Endothelial cell of umbilical vein (primary cell): Measurements from ENCODE around the gene ELK3. TPM values are rescaled to one million over a fixed set of nuclear protein-coding genes. Genes with fewer than 3 reads are reported as not detected.

Experiments used
- BruUV-seq: library from RNA; stranded (reverse); fragments of 400-500 nt; replicated peaks from 2 replicates; lab custom pipeline; 2021; lab: Mats Ljungman, UMichigan
- CTCF ChIA-PET: fragments of 300-600, 350-600 bp; sonication (Branson Sonifier 250); formaldehyde crosslinking; loops from one replicate; lab custom pipeline; 2021; ENCODE audit warnings: antibody characterized with exemption, inconsistent platforms; lab: Charles Lee
- POLR2A ChIA-PET: fragments of 300-600, 350-600 bp; sonication (Branson Sonifier 250); formaldehyde crosslinking; loops from one replicate; lab custom pipeline; 2021; ENCODE audit warnings: antibody characterized with exemption, inconsistent platforms; lab: Charles Lee
- DNase-seq: peaks from one replicate; pipeline ENCODE4 v3.0.0-alpha.2; 2011; ENCODE audit warnings: low read depth, low spot score
- FAIRE-seq: peaks from 2 replicates; lab custom pipeline; 2011; peaks lifted over from hg19 to GRCh38; lab: Jason Lieb, UNC
- H2AFZ ChIP-seq: 2 replicates; pipeline ENCODE4 v1.6.0; 2012; ENCODE audit warnings: low read depth, low read length, control low read depth, inconsistent platforms
- H3K27ac ChIP-seq: 2 replicates; pipeline ENCODE4 v1.5.1; 2011; ENCODE audit warnings: low read depth, mild to moderate bottlenecking, control low read depth, low read length, moderate library complexity; ENCODE audit not compliant: insufficient read depth
- H3K27me3 ChIP-seq, 2 experiments: 2 replicates each; pipeline versions ENCODE4 v1.6.0 to v1.6.1; 2011; ENCODE audit warnings: low read length in 2 of 2, mixed read lengths in 1 of 2; ENCODE audit not compliant: control insufficient read depth in 2 of 2, insufficient read depth in 2 of 2
- H3K36me3 ChIP-seq, 2 experiments: 2 replicates in 1 of 2; 3 replicates in 1 of 2; pipeline ENCODE4 v1.5.1; 2011; ENCODE audit warnings: low read length in 2 of 2, mild to moderate bottlenecking in 1 of 2, moderate library complexity in 1 of 2; ENCODE audit not compliant: control insufficient read depth in 2 of 2, insufficient read depth in 2 of 2; ENCODE audit errors: extremely low read depth in 1 of 2
- H3K4me1 ChIP-seq: 3 replicates; pipeline ENCODE4 v1.5.1; 2011; ENCODE audit warnings: mild to moderate bottlenecking, low read length; ENCODE audit not compliant: control insufficient read depth, insufficient read depth; ENCODE audit errors: extremely low read depth
- H3K4me2 ChIP-seq: 2 replicates; pipeline ENCODE4 v1.6.1; 2011; ENCODE audit warnings: low read length, control low read depth, mixed read lengths; ENCODE audit not compliant: insufficient read depth
- H3K4me3 ChIP-seq, 3 experiments: fragments of 200-600 bp in 1 of 3; sonication (generic), shearing (Covaris generic) in 1 of 3; replicated peaks in 1 of 3; 2 replicates each; pipeline ENCODE4 v1.5.1; 2011 to 2016; ENCODE audit warnings: control low read depth in 3 of 3, low read length in 3 of 3, mild to moderate bottlenecking in 2 of 3, inconsistent platforms in 1 of 3, low read depth in 1 of 3, moderate library complexity in 1 of 3; ENCODE audit not compliant: insufficient read depth in 1 of 3
- H3K79me2 ChIP-seq: 2 replicates; pipeline ENCODE4 v1.6.0; 2012; ENCODE audit warnings: low read length, inconsistent platforms; ENCODE audit not compliant: control insufficient read depth, insufficient read depth
- H3K9ac ChIP-seq: replicated peaks from 2 replicates; pipeline ENCODE3; 2011; ENCODE audit warnings: low read length, control low read depth; ENCODE audit not compliant: insufficient read depth; ENCODE audit errors: extremely low read depth
- H3K9me1 ChIP-seq: replicated peaks from 3 replicates; pipeline ENCODE4 v1.6.0; 2011; ENCODE audit warnings: mild to moderate bottlenecking, low read length; ENCODE audit not compliant: control insufficient read depth, insufficient read depth; ENCODE audit errors: extremely low read depth
- H3K9me3 ChIP-seq: replicated peaks from 2 replicates; pipeline ENCODE4 v1.5.1; 2012; ENCODE audit warnings: low read length, inconsistent platforms; ENCODE audit not compliant: control insufficient read depth, insufficient read depth
- H4K20me1 ChIP-seq: replicated peaks from 2 replicates; pipeline ENCODE3; 2011; ENCODE audit warnings: mild to moderate bottlenecking, low read length; ENCODE audit not compliant: control insufficient read depth, insufficient read depth; ENCODE audit errors: extremely low read depth
- EZH2 ChIP-seq: IDR thresholded peaks from 2 replicates; pipeline ENCODE4 v1.6.1; 2012; ENCODE audit warnings: borderline replicate concordance, low read depth, mild to moderate bottlenecking, moderate library complexity, low read length, inconsistent platforms; ENCODE audit not compliant: severe bottlenecking
- FOS ChIP-seq: IDR thresholded peaks from 2 replicates; pipeline ENCODE4 v1.6.1; 2011; ENCODE audit warnings: mild to moderate bottlenecking, low read length, moderate library complexity, borderline replicate concordance; ENCODE audit not compliant: insufficient read depth
- GATA2 ChIP-seq: IDR thresholded peaks from 2 replicates; pipeline ENCODE4 v1.7.0; 2011; ENCODE audit warnings: low read depth, mild to moderate bottlenecking, moderate library complexity, mixed read lengths, low read length; ENCODE audit not compliant: insufficient read length, insufficient read depth
- JUN ChIP-seq: IDR thresholded peaks from 2 replicates; pipeline ENCODE4 v1.6.1; 2011; ENCODE audit warnings: borderline replicate concordance, low read depth; ENCODE audit not compliant: insufficient read length, insufficient read depth
- MYC ChIP-seq: IDR thresholded peaks from one replicate; pipeline ENCODE4 v1.6.1; 2011; ENCODE audit warnings: mild to moderate bottlenecking, low read depth, low read length
- POLR2A ChIP-seq: IDR thresholded peaks from 2 replicates; pipeline ENCODE4 v1.6.1; 2012; ENCODE audit warnings: low read depth, mild to moderate bottlenecking, control low read depth, low read length
- POLR2AphosphoS5 ChIP-seq: IDR thresholded peaks from 2 replicates; pipeline ENCODE4 v1.6.1; 2012; ENCODE audit warnings: low read depth, mild to moderate bottlenecking, control low read depth, low read length, moderate library complexity; ENCODE audit not compliant: insufficient read depth
- dilution Hi-C: fragments of 300-500 bp; cut with MboI; formaldehyde crosslinking; loops from one replicate; pipeline ENCODE4 v1.15.0; 2019; ENCODE audit warnings: low sequenced_read_pairs; ENCODE audit not compliant: extremely low pct_ligation_motif_present
- intact Hi-C: fragments of 100-400 bp; cut with micrococcal nuclease; formaldehyde crosslinking; loops from one replicate; pipeline ENCODE4 v1.10.0; 2022
- polyA plus RNA-seq, 4 experiments: library from polyadenylated mRNA; depleted of rRNA in 3 of 4; stranded (reverse) in 3 of 4; unstranded in 1 of 4; fragments of >200 nt; gene quantifications; 2 replicates each; pipeline versions ENCODE4 v1.2.1 to v1.2.3, GENCODE V29; 2011 to 2012; ENCODE audit warnings: missing spikeins in 1 of 4
- total RNA-seq: library from RNA; stranded (reverse); gene quantifications from 2 replicates; pipeline ENCODE4 v1.2.3, GENCODE V29; 2021
- TF ChIP-seq, protein P1 (sequence below): IDR thresholded peaks from 2 replicates; pipeline ENCODE4 v1.6.1; 2011; ENCODE audit not compliant: insufficient read depth, insufficient read length
- TF ChIP-seq, protein P2 (sequence below), 2 donors: IDR thresholded peaks; 1 replicate in 1 of 2; 2 replicates in 1 of 2; pipeline ENCODE4 v1.5.1; 2011; ENCODE audit warnings: low read length in 2 of 2, mild to moderate bottlenecking in 2 of 2, moderate library complexity in 2 of 2, control low read depth in 1 of 2, inconsistent platforms in 1 of 2, low read depth in 1 of 2; ENCODE audit not compliant: insufficient read depth in 1 of 2; ENCODE audit errors: extremely low read depth in 1 of 2

The ELK3 gene
- total and polyA plus RNA-seq, 2 donors (not counting 3 experiments of a cell fraction or from before 2014, with no cell fraction given), result 64.8 to 132 TPM

DNA sequence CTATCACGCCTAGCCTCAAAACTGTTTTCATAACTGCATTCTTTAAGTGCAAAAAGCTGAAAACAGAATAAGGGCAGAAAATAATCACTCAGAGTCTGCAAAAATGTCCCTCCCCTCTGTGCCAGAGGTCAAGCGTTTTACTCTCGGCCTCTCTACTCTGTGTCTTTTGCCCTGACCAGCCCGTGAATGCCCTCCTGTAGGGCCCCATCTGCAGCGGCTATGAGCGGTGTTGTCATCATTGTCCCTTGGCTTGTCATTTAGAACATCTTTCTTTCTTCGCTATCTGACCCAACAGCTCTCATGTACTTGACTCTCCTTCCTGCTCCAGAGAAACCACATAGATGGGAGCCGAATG lies 21.7 kb downstream of the ELK3 start:
- Histone ChIP-seq H3K9ac (no peak overlapping the region), H3K9me1 (no peaks in the 10 kb centered on the region), H3K27ac (peak overlapping the region; percentile 30), H3K27me3 (no peaks in the 10 kb centered on the region), H3K79me2 (peaks cover 84% of the 10 kb centered on the region), H4K20me1 (no peaks in the 10 kb centered on the region), H3K4me2 (no peak overlapping the region), H3K4me3 (no peak overlapping the region), H2AFZ (no peak overlapping the region), H3K4me1 (peaks cover 92% of the 10 kb centered on the region), H3K36me3 (peaks cover 17 to 22% of the 10 kb centered on the region in 2 experiments), H3K9me3 (no peaks in the 10 kb centered on the region)
- intact Hi-C loops (loop anchor here (1.0 to 5.0 kb wide), 6 partner anchors 22 to 301 kb away; partner anchors contain the start of genes CDK17 and ELK3), dilution Hi-C loops (no loop called here)
- TF ChIP-seq POLR2AphosphoS5 (no peak), EZH2 (no peak), MYC (no peak), GATA2 (no peak), POLR2A (no peak), FOS (no peak), JUN (no peak)
- TF ChIP-seq, protein P1, sequence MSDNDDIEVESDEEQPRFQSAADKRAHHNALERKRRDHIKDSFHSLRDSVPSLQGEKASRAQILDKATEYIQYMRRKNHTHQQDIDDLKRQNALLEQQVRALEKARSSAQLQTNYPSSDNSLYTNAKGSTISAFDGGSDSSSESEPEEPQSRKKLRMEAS, result no peak
- TF ChIP-seq, protein P2, sequence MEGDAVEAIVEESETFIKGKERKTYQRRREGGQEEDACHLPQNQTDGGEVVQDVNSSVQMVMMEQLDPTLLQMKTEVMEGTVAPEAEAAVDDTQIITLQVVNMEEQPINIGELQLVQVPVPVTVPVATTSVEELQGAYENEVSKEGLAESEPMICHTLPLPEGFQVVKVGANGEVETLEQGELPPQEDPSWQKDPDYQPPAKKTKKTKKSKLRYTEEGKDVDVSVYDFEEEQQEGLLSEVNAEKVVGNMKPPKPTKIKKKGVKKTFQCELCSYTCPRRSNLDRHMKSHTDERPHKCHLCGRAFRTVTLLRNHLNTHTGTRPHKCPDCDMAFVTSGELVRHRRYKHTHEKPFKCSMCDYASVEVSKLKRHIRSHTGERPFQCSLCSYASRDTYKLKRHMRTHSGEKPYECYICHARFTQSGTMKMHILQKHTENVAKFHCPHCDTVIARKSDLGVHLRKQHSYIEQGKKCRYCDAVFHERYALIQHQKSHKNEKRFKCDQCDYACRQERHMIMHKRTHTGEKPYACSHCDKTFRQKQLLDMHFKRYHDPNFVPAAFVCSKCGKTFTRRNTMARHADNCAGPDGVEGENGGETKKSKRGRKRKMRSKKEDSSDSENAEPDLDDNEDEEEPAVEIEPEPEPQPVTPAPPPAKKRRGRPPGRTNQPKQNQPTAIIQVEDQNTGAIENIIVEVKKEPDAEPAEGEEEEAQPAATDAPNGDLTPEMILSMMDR (IDR thresholded peaks at IDR 0.05; ENCODE audit: extremely low read depth in 1 of 2, insufficient read depth in 1 of 2, low read depth in 1 of 2, low read length in 2 of 2), result no peak
- CTCF ChIA-PET, result interaction anchor here (0.6 to 2.8 kb wide), 31 partner anchors 8 to 301 kb away, joined by 3 to 79 read pairs (median 4); partner anchors contain the start of gene CDK17
- BruUV-seq, result no TSS peak
- DNase-seq (no peak), FAIRE-seq (no peak)
- POLR2A ChIA-PET, result interaction anchor here (0.6 to 1.2 kb wide), 4 partner anchors 14 to 233 kb away, joined by 3 to 8 read pairs (median 3); no protein-coding TSS in a partner anchor
